GM21576 (cell line): ENCODE results near the gene LRP4.
"Not testable (repeated sequence)": the region's sequence is repeated elsewhere in the genome, so short reads cannot be mapped to it uniquely, and the experiment has no call there.

Experiments
- ATAC-seq: cut with Tn5 transposase; IDR thresholded peaks from one replicate; pipeline ENCODE4 v1.9.1; 2021; ENCODE audit warnings: mild to moderate bottlenecking, moderate library complexity; ENCODE audit not compliant: unreplicated experiment

LRP4 gene

GRCh38 chr11:46928701-46929100 is 10.4 kb upstream of the LRP4 start:
- ATAC-seq: not testable (repeated sequence)

DNA sequence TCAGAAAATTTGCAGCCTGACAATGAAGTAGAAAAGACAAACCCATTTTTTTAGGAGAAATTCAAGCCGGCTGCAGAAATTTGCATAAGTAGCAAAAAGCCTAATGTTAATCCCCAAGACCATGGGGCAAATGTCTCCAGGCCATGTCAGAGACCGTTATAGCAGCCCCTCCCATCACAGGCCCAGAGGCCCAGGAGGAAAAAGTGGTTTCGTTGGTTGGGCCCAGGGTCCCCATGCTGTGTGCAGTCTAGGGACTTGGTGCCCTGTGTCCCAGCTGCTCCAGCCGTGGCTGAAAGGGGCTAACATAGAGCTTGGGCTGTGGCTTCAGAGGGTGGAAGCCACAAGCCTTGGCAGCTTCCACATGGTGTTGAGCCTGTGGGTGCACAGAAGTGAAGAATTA is 9.6 kb upstream of the LRP4 start:
- ATAC-seq: not testable (repeated sequence)

GRCh38 chr11:46920755-46921154 is 2.4 kb upstream of the LRP4 start:
- no peak for ATAC-seq

GRCh38 chr11:46918788-46919513 is 601 bp upstream of the LRP4 start:
- no peak for ATAC-seq

DNA sequence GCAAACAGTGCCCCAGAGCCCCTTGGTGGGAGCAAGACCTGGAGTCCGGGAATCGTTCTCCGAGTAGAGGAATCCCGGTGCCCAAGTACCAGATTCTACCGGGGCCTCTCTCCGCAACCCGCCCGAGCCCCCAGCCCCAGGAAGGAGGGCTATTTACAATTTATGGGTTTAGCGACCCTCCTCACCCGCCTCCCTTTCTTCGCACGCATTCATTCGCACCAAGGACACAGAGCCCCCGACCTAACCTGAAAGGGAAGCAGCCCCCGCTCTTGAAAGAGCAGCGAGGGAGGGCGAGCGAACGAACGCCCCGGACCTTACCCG is 628 bp downstream of the LRP4 start:
- no peak for ATAC-seq

DNA sequence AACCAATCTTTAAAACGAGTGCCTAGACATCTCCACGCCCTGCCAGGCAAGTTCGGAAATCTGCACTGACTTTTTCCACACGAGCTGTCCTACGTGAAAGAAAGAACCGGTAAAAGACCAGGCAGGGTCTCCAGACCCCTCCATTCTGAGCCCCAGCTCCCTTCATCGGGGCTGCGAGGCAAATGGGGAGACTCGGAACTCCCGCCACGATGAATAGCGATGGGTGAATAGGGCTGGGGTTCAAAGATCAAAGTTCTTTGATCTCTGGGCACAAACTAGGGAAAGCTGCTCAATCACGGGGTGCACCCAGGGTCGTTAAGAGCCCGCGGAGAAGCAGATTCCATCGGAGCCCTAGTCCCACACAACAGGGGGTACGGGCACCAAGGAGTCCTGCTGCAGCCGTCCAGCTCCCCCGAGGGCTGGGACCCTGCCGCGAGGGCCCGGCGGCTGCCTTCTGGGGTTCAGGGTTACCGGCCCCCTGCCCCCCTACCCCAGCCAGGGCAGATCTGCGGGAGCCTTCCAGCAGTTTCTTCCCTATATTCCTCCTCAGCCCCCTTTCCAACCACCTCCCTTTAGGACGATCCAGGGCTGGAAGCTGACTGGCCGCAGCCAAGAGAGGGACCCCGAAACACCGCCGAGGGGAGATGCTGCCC is 1.1 kb downstream of the LRP4 start:
- no peak for ATAC-seq

- no peak for ATAC-seq
These were observed 1.9 kb downstream of the LRP4 start for GRCh38 chr11:46916286-46917108.

DNA sequence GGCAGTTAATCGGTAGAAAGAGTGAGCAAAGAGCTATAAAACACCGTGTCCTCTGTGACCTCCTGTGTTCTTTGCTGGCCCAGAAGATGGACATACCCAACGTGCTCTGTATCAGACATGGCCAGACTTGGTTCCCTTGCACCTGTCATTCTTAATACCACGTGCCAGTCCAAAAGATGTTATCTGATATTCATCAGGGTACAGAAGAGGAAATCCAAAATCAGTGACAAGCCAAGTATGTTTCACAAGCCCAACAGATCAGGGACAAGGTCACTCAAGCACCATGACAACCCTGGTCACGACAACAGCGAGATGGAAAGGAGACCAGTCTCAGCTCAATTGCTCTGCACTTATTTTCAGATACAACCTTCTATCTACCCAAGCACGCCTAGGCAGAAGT is 3.4 kb downstream of the LRP4 start:
- ATAC-seq: no peak

GRCh38 chr11:46914363-46914762 is 4.0 kb downstream of the LRP4 start:
- no peak for ATAC-seq

GRCh38 chr11:46913484-46913883 is 4.9 kb downstream of the LRP4 start:
- ATAC-seq: no peak

GRCh38 chr11:46912526-46913150 is 5.7 kb downstream of the LRP4 start:
- ATAC-seq: no peak

DNA sequence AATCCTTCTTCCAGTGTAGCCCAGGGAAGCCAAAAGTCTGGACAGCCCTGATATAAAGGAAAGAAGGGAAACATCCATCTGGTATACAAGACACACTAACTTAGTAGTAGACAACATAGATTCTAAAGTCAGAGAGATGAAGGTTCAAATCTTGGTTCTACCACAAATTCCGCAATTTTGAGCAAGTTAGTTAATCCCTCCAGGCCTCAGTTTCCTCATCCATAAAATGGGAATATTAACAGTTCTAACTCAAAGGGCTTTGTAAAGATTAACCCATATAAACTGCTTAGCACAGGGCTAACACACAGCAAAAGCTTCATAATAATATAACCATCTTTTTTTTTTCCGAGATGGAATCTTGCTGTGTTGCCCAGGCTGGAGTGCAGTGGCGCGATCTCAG is 10.7 kb downstream of the LRP4 start:
- no peak for ATAC-seq

GRCh38 chr11:46906609-46907041 is 11.7 kb downstream of the LRP4 start:
- no peak for ATAC-seq

- ATAC-seq: no peak
These were observed 12.5 kb downstream of the LRP4 start for GRCh38 chr11:46905806-46906205.

DNA sequence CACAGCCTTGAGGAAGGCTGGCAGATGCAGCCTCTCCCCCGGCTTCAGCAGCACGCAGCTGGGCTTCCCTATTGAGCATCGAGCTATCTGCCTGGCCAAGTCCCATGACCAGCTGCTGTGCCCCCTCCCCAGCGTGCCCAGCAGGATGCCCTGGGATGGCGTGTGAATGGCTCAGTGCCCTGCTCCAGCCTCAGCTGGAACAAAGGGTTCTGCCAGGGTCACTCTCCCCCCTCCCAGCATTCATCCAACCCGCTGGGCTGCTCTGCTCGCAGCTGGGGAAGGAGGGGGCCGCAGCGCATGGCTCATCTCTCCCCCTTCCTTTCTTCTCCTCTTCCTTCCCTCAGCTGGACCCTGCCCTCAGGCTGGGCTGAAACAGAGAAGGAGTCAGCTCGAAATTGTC is 14.5 kb downstream of the LRP4 start:
- no peak for ATAC-seq

DNA sequence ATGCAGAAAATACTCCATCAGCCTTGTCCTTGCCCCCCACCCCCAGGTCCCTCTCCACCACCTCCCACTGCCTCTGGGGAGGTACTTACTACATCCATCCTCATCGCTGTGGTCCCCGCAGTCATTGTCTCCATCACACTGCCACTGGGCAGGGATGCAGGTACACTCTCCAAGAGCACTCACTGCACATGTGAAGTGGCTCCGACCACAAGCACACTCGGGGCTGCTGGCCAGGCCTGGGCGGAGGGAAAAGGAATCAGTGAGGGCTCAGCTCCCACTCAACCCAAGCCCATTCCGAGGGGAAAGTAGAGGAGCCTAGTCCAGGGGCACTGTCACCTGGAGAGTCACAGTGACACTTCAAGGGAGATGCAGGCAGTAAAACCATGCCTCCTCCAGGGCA is 15.7 kb downstream of the LRP4 start:
- ATAC-seq: no peak

GRCh38 chr11:46901156-46901555 is 17.2 kb downstream of the LRP4 start:
- no peak for ATAC-seq

DNA sequence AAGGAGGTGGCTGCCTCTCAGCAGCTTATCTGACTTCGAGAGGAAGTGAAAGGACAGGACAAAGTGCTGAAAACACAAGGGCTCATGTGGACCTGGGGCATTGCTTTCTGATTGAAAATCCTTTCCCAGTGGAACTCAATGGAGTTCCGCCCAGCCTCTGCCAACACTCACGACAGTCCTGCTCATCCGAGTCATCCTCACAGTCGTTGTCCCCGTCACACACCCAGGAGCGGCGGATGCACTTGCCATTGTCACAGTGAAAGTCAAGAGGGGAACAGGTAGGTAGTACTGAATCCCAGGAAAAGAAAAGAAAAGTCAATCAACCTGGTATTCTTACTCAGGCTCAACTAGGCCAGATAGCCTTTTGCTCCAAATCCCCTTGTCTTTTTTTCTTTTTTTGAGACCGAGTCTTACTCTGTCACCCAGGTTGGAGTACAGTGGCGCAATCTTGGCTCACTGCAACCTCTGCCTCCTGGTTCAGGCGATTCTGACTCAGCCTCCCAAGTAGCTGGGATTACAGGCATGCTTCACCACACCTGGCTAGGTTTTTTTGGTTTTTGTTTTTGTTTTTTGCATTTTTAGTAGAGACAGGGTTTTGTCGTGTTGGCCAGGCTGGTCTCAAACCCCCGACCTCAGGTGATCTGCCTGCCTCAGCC is 18.1 kb downstream of the LRP4 start:
- ATAC-seq: no peak

- no peak for ATAC-seq
These were observed 18.8 kb downstream of the LRP4 start for GRCh38 chr11:46899501-46900025.

DNA sequence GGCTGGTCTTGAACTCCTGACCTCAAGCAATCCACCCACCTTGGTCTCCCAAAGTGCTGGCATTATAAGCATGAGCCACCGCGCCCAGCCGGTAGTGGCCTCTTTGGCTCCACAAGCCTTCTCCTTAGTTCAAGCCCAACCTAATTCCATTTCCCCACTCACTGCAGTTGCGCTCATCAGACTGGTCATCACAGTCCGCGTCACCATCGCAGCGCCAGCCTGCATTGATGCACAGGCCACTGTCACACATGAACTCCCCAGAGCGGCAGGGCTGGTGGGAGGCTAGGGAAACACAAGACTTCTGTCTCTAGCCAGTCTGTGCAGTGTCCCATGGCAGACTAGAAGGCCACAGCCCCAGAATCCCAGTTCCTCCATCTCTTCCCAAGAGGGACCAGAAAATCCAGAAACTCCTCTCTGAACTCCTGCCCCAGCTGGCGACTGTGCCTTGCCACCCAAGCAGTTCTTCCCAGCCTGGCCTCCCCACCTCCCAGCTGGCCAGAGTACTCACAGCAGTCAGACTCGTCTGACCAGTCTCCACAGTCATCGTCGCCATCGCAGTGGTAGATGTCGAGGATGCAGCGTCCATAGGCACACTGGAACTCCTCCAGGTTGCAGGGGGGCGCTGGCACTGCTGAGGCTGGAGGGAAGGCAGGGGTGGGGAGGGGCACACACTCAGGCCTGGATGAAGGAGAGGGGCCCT is 19.8 kb downstream of the LRP4 start:
- ATAC-seq: no peak
